Stimulated activated CD4-positive, alpha-beta T cell treated with anti-CD3 and anti-CD28 coated beads, TNF-alpha, amount 100 ng/mL, for 1 hour (primary cell): ENCODE measurements around the gene FILIP1L.
A peak's percentile ranks its signal among the peaks of the same experiment; 100 is the strongest.

Experiments used
- DNase-seq, 3 donors: peaks; one replicate each; pipeline ENCODE4 v3.0.0-alpha.2; 2020; ENCODE audit warnings: low read depth in 3 of 3, low spot score in 1 of 3

Gene FILIP1L

DNA sequence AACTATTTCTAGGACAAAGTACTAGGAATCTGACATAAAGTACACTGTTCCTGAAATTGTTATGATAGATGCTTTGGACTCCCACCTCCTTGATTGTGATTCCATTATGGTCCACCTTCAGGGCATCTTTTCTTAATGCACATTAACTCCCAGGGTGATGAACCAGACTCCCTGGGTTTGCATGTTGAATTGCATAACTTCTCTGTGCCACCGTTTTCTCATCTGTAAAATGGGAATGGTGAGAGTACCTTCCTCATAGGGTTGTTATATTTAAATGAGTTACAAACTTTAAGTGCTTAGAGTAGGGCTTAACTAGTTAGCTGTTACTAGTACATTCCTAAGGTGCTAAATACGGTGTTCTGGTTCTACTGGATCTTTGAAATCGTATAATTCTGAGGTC lies 214.7 kb downstream of the FILIP1L start:
- no peak for DNase-seq

DNA sequence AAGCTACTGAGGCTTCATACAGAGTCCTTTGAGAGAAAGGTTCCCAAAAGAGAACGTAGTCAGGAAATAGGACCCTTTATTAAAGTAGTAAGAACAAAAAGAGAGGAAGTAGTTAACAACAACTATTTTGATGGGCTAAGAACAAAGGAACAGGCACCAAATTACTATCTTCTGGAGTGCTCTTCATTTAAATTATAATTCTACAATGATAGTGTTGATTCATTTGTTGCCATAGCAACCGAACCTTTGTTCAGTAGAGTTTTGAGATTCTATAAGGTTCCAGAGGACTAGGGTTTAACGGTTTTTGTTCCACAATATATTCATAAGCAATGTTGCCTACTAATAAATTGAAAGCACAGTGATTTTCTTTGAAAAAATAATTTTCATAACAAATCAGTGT lies 217.8 kb downstream of the FILIP1L start:
- no peak for DNase-seq

DNA sequence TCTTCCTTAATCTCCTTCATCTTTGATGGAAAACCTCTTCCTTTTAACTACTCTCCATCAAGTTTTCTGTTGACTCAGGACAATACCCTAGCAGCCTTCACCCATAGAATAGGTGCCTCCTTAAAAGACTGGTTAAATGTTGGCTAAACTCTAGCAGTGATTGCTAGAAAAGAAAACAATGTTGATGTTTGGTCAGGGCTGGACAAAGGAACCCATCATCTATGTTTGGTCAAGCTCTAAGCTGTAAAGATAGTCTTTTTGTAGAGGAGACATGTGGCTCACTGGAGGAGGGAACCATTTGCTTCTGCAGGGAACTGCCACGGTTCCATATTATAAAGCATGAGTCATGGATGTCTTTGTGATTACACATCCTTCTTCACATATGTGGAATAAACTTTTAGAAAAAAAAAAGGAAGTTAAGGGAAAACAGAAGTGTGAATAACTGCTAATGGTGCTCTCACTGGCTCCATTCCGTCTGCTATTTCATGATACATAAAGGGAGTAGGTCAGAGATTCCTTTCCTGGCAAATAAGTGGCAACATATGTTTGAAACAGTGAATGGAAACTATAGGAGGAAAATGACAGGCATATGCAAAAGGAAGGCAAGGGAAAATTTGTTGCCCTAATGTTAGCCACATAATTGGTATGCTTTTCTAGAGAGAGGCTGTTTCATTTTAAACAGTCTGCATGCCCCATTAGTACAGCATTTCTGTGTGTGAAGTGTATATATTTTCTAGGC lies 218.4 kb downstream of the FILIP1L start:
- no peak for DNase-seq

DNA sequence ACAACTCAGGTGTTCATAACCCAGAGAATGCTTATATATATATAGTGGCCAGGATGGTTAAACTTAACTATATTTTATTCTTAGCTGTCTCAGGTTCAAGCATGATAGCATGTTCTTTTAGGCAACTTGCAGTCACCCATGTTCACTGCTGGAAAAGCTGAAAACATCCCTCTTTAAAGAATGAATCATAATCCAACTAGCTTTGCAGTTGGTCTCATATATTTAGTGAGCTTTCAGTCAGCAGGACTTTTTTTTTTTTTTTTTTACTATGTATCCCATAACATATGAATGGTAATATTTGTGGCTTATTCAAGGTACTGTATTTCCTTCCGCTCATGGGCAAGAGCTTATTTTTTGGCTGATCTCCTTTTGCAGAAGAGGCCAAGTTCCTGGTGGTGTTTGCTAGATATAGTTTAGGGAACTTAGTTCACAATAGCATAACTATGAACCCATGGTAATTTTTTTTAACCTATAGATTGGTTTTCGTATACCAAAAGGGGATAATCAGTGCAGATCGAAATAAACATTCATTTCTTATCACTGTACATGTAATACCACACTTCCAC lies 219.1 kb downstream of the FILIP1L start:
- no peak for DNase-seq

DNA sequence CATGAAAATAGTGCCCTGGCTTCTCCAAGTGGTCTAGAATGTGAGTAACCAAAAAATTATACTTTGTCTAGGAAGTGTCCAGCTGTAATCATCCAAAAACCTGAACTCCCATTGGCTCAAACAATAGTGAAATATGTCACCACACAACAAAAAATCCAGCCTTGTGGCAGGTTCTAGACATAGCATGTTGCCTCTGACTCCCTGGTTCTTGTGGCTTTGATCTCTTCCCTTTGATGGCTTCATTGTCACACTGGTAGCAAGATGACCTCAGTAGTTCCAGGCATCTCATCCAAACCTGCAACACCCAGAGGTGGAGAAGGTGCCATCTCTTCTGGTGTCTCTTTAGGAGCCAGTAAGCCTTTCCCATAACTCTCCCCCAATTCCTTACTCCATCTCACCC lies 222.0 kb downstream of the FILIP1L start:
- DNase-seq: no peak

DNA sequence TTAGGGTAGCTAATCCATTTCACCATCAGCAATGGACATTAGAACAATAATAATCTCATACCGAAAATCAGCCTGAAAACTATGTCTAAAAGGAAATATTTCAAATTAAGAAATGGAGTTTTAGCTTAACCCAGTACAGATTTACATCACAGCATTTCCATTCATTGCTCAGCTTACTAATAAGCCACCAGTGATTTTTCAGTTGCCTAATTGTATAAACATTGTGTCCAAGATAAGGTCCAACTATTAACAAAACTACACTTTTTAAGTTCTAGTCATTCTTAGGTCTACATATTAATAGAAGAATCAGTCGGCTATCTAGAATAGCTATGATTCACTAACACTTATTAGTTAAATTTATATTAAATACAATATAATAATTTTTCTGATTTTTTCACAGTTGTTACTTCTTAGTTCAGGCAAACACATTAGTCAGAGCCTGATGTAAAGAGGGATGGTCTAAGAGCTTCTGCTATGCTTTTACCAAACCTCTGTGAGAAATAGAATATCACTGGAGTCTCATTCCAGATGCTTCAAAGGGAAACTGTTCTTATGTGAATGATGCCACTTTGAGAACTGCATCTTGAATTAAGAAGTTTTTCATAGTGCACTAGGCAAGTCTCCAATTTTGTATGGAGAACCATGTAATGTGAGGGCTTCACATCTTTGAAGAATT lies 222.6 kb downstream of the FILIP1L start:
- DNase-seq: no peak

DNA sequence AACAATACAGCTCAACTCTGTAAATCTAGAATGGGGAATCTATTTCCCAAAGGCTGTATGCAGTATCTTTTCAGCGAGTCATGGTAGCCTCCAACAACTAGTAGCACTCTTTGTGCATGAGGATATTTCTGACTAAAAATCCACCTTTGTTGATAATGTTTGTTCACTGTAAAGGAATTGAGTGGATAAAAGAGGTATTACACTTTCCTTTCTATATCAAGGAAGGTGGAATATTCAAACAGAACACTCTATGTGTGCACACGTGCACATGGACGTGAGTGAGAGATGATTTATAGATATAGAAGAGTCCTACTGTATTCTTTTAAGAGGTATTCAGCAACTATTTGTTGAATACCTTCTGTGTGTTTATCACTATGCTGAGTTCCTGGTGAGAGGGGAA lies 228.4 kb downstream of the FILIP1L start:
- no peak for DNase-seq

DNA sequence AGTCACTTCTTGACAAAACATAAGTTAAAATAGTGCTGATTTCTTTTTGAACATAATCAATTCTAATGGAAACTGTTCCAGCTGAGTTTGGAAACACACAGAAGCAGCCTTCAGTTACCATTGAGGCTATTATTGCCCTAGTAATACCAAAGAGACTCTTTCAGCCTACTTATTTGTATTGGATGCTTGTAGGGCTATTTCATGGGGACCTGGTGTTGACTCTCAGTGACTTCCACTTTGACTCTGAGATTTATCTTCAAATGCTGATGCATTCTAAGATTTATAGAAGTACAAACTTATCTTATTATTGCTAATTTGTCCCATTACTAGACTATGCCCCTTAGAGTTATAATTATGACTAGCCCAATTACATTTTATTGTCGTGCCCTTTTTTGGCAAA lies 229.2 kb downstream of the FILIP1L start:
- DNase-seq: no peak

DNA sequence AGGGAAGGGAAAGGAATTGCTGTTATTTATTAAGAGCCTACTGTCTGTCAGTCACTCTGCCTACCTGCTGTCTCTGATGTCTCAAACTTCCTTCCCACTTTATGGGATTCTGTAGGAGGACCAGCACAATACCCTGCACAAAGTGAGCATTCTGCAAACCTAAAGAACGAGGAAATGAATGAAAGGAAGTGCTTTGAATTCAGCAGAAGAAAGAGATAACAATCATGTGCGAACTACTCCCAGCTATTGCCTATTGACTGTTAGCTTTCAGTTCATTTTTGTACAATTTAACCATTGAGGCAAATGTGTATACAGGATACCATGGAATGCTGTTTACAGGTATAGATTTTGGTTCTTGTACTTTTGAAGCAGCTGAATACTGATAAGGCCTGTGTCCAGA lies 229.8 kb downstream of the FILIP1L start:
- DNase-seq: no peak

DNA sequence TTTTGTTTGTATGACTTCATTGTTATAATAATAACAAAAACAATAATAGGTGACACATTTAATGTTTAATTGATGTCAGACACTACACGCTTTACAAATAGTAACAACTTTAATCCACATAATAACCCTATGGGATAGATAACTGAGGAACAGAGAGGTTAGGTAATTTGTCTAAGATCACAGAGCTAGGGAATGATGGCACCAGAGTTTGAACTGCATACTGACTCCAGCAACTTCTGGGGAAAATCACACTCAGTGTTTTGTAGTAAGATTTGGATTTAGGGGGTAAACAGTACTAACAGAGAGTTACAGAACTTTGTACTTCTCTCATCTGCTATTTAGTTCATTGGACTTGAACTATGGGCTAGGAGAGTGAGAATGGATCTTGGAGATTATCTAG lies 230.6 kb downstream of the FILIP1L start:
- DNase-seq: no peak

DNA sequence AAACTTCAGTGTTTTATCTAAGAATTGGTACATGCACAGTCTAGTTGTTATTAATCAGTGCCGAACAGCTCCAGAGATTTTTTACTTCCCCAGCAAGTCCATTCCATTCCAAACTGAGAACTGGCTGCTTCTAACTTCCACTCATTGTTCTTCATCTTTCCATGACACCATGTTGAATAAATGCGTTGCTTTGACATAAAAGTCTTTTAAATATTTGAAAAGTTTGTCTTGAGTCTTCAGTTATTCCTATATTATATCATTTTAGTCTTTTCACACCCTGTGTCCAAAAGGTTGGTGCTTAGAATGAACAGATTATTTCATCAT lies 231.2 kb downstream of the FILIP1L start:
- DNase-seq: no peak

DNA sequence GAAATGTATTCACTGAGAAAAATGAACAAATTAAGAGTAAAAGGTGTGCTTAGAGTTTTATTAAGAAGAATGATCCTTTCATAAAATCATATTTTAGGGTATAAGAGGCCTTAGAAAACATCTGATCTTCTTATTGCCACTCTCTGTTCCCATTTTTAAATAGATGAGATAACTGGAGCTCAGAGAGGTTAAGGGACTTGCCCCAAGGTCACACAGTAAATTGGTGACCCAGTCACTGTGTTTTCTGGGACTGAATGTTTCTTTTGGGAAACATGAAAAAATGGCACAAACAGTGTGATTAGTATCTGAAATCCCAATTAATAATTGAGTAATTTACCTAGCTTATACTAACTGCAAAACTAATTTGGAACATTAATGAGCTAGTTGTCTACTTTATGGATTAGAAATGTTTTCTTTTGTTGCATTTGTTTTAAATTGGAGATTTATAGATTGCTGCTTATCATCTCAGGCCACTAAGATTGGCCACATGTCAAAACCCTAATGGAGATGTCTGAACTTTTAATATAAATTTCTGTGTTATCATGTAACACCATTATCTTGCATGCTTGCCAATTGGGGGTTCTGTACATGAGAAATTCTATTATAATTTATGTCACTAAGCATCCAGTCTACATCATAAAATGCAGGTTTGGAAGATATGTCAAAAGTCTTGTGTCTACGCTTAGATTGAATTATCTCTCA lies 231.7 kb downstream of the FILIP1L start:
- DNase-seq: no peak

DNA sequence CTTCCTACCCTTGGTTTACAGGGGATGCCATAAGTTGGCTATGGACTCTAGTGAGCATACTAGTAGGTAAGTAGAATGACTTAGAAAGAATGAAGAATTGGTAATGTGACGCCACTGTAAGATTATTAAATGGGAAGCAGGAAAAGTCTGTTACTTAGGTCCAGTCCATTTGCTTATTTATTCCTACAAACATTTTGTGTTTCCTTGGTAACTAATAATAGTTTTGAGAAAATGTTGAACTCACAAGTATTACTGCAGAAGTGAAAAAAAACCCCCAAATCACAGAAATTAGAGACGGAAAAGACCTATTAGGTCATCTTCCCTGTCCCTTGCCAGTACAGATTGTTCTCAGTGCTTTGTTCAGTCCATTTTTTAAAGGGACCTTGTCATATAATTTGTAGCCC lies 233.2 kb downstream of the FILIP1L start:
- no peak for DNase-seq

DNA sequence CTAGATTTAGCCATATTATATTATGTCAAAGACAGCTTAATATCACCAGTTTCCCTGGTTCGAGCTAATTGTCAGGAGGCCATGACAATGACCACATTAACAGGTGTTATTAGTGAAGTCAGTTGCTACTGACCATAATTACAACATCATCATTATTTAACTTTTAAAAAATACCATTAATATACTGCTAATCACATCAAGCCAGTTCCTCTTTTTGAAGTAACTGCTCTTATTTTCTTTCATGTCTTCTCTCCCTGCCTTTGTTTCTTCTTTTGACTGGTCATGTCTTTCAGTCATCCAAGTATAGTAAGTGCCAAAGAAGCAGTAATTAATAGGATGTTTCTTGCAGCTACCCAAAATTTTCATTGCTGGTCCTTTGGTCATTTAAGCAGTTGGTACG lies 235.0 kb downstream of the FILIP1L start:
- DNase-seq: no peak

DNA sequence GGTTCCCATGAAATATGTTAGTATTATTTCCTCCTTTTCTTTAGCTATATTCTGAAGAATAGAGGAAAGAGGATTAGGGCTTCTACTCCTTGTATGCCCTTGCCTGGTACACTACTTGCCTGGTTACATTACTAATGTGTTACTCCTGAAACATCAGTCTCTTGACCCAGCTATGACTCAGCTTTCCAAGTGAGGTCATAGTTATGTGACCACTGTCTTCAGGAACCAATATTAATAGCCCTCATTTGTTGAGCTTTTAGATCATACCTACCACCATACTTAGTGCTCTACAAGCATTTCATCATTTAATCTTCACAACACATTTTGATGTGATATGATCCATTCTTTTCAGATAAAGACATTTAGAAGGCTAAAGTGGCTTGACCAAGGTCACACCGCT lies 236.3 kb downstream of the FILIP1L start:
- DNase-seq: no peak

DNA sequence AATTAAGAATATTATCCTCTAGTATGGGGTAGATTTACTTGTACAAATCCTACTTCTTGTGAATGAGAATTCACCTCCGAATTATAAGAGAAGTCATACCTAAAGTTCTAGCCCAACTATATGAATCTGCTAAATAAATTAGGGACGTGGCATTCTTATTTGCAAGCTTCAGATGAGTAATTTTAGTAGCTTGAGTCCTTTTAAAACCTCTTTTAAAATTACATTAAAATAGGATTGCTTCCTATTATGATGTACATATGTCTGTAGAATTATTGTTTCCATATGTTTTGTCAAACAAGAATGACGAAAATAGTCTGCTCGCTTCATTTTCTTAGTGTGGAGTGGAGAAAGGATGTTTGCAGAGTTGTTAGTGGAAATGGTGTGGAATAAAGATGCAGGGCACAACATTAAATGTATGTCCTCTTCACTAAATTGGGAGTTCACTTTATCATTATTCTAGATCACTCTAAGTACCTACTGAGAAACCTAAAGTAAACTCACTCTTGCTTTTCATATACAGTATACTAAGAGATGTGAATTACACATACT lies 237.2 kb downstream of the FILIP1L start:
- no peak for DNase-seq

DNA sequence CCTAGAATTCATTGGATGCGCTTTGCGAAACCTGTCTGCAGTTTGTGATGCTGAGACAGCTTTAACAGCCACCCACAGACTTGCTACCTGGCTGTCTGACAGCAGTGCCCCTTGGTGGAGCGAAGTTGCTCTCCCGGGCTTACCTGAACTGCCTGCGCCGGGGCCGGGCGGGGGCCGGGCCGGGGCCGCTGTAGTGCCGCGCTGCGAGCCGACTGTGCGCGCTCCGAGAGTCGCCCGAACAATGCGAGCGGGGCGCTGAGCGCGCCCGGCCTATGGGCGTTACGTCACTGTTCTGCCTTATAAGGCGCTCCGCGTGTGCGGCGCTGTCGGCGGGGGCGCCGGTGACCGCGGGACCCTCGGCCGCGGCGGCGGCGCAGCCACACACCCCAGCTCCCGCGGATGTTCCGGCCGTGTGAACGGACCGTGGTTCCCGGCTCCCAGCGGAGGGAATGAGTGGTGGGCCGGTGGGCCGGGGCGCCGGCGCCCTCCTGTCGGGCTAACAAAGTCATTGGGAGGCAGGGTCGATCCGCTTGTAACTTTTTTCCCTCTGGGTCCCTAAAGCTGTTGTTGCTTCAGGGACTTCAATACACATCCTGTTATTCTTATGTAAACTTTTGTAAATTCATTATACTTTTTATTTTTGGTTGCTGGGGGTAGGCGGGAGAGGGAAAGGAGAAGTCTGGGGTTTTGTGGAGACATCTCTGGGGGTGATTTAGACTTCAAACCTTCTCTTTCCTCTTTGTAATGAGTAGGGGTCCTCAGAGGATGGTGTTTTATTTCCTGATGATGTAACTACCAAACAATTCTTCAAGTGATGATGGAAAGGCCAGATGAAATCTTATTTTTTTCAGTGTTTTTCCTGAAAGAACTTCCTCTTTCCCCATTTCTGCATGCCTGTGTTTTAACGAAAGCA lies 238.1 kb downstream of the FILIP1L start:
- peak in 2 of 3 donors; percentile 40 to 44 for DNase-seq

DNA sequence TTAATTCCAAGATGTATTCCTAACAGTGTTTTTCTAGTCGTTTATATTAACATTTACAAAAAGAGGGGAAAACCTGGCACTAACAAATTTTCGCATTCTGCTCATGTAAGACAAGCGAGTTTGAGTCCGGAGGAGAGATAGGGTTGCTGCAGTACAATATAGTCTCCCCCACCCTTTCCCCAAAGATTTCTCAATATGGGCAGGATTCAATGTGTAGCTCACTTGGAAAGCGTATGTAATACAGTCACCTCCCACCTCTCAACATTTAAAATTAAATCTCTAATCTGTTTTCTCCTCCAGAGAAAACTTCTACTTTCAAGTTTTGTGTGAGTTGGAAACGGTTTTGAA lies 238.7 kb downstream of the FILIP1L start:
- DNase-seq: no peak

DNA sequence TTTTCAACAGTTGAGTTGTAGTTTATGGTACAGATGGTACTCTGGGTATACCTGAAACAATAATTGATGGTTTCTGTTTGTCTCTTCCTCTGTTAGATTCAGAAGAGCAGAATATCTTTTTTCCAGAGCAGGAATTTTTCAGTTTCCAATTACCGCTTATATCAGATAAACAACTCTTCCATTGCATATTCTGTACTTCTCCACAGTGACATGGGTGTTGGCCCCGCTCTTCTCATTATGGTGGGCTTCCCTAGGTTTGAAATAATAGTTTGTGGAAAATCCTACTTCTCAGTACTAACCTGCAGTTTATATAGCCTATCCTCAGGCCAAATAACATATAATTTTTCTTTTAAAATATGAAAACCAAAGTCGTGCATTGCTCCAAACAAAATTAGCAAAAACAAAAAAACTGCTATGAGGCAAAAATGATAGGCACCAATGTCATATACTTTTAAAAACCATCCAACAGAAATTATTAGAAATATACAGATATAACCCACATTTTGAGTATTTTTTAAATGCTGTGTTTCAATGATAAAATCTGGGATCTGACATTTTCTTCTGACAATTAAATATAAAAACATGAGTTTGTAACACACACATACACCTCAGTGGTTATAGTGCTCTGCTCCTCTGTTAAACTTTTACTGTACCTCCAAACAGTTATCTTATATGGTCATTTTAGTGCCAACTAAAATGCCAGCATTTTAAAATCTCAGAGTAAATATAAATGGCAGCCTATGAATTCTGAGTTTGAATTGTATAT lies 239.9 kb downstream of the FILIP1L start:
- no peak for DNase-seq
